GM12874 (cell line): ENCODE measurements around the gene KLK2.

Source experiments
- CTCF ChIP-seq: IDR thresholded peaks from 2 replicates; pipeline ENCODE4 v1.5.1; 2011; ENCODE audit warnings: low read depth, mild to moderate bottlenecking, control low read depth, low read length, moderate library complexity; ENCODE audit not compliant: insufficient read depth

KLK2 gene

GRCh38 chr19:50873056-50873455, at the start of gene KLK2:
KLK2 (plus strand) TSS chr19:50873439; CDS start chr19:50873474, 35 bp downstream.
- no peak for TF ChIP-seq CTCF

GRCh38 chr19:50826492-50827240, 46.6 kb upstream of the KLK2 start:
- no peak for TF ChIP-seq CTCF

DNA sequence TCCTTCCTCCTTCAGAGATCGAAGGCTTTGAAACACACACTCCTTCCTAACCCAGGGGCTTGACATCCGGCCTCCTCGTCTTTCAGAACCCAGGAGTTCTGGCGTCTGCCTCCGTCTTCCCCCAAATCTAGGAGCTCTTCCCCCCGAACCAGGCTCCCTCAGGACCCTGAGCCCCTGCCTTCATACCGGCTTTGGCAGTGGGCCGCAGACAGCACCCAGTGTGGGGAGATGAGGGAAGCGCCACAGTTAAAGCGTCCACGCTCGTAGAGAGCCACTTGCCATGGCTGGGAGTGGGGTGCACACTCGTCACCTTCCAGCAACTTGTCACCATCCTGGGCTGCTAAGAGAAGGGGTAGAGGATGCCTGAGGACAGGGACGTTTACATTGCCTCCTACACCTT, 45.8 kb upstream of the KLK2 start:
- no peak for TF ChIP-seq CTCF

GRCh38 chr19:50829801-50830200, 43.4 kb upstream of the KLK2 start:
- no peak for TF ChIP-seq CTCF

- no peak for TF ChIP-seq CTCF
These were observed 42.8 kb upstream of the KLK2 start for GRCh38 chr19:50830266-50831025.

DNA sequence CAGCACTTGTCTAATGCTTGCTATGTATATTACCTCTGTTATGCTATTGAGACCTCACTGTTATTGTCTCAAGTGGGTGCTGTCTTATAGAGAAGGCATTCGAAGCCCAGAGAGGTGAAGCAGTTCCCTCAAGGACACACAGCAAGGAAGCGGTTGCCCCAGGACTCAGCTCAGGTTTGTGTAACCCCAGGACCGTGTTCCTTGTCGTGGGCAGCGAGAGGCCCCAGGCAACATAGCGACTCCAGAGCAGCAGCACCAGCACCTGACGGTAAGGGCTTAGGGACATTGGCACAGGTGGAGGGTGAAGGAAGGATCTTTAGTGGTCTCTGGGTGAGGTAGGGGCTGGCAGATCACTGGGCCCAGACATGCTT, 42.2 kb upstream of the KLK2 start:
- TF ChIP-seq CTCF: no peak

- no peak for TF ChIP-seq CTCF
These were observed 40.6 kb upstream of the KLK2 start for GRCh38 chr19:50832666-50833065.
